SK-N-MC (cell line): ENCODE measurements around the gene AAGAB.

Experiments
- EZH2 ChIP-seq: fragments of 200-600 bp; sonication (generic); IDR thresholded peaks from one replicate; pipeline ENCODE4 v1.6.1; 2017; ENCODE audit warnings: antibody characterized with exemption
- FOXP2 ChIP-seq: optimal IDR thresholded peaks from 2 replicates; pipeline ENCODE3; 2011; ENCODE audit warnings: mild to moderate bottlenecking, moderate library complexity; ENCODE audit not compliant: insufficient read depth; ENCODE audit errors: extremely low read length, control extremely low read depth
- POLR2AphosphoS5 ChIP-seq: IDR thresholded peaks from 2 replicates; pipeline ENCODE4 v1.6.1; 2012; ENCODE audit warnings: mild to moderate bottlenecking, low read depth, low read length, borderline replicate concordance

DNA sequence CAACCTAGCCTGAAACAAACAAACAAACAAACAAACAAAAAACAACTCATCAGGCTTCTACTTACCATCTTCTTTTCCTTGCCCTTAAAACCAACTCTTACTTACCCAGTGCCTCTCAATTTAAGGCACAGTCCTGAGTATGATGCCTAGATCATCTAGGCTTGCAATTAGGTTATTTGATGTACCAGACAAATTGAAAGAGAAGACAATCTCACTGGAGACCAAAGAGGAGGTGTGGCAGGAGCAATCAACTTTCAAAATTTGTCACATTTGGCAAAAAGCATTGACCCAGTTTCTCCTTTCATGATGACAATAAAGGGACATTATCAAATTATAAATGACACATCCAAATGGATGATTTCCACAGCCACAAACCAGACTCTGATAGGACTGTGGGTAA is 36.0 kb downstream of the AAGAB start:
- TF ChIP-seq POLR2AphosphoS5: no peak
- TF ChIP-seq EZH2: no peak
- TF ChIP-seq FOXP2: no peak
